SK-N-SH treated with all-trans-retinoic acid at 6 μM for 48 hours (cell line): ENCODE results near the gene KSR2.

ENCODE experiments used
- ARNTL ChIP-seq: fragments of 450-650 bp; formaldehyde crosslinking; IDR thresholded peaks from 2 replicates; pipeline ENCODE4 v1.5.0; 2020; ENCODE audit warnings: low read depth, mild to moderate bottlenecking, moderate library complexity, borderline replicate concordance
- ESRRG ChIP-seq: fragments of 250-450 bp; sonication (Bioruptor Pico); IDR thresholded peaks from 2 replicates; pipeline ENCODE4 v1.6.1; 2021; ENCODE audit warnings: mild to moderate bottlenecking
- ISL1 ChIP-seq: fragments of 250-450 bp; sonication (Bioruptor Pico); IDR thresholded peaks from 2 replicates; pipeline ENCODE4 v2.1.2; 2022; ENCODE audit warnings: mild to moderate bottlenecking, moderate library complexity
- RARB ChIP-seq: fragments of 250-450 bp; sonication (Bioruptor Pico); IDR thresholded peaks from 2 replicates; pipeline ENCODE4 v1.8.0; 2021; ENCODE audit warnings: mild to moderate bottlenecking, moderate library complexity
- SNAI2 ChIP-seq: fragments of 250-450 bp; sonication (Bioruptor Pico); IDR thresholded peaks from 2 replicates; pipeline ENCODE4 v1.5.0; 2020; ENCODE audit warnings: mild to moderate bottlenecking, moderate library complexity
- TCF4 ChIP-seq: fragments of 250-450 bp; sonication (Bioruptor Pico); IDR thresholded peaks from 2 replicates; pipeline ENCODE4 v1.8.0; 2021; ENCODE audit warnings: mild to moderate bottlenecking, moderate library complexity, borderline replicate concordance
- TOX ChIP-seq: fragments of 250-450 bp; sonication (Bioruptor Pico); IDR thresholded peaks from 2 replicates; pipeline ENCODE4 v1.8.0; 2021; ENCODE audit warnings: mild to moderate bottlenecking, moderate library complexity, borderline replicate concordance
- ZC3H10 ChIP-seq: fragments of 250-450 bp; sonication (Bioruptor Pico); IDR thresholded peaks from 2 replicates; pipeline ENCODE4 v1.5.1; 2021; ENCODE audit warnings: mild to moderate bottlenecking, moderate library complexity
- ZFP30 ChIP-seq: fragments of 450-650 bp; formaldehyde crosslinking; IDR thresholded peaks from 2 replicates; pipeline ENCODE4 v1.5.0; 2022; ENCODE audit warnings: mild to moderate bottlenecking, moderate library complexity
- ZNF70 ChIP-seq: fragments of 450-650 bp; formaldehyde crosslinking; IDR thresholded peaks from 2 replicates; pipeline ENCODE4 v1.5.0; 2020; ENCODE audit warnings: mild to moderate bottlenecking, moderate library complexity
- ZNF8 ChIP-seq: fragments of 450-650 bp; formaldehyde crosslinking; IDR thresholded peaks from 2 replicates; pipeline ENCODE4 v1.5.0; 2020; ENCODE audit warnings: mild to moderate bottlenecking, moderate library complexity
- TF ChIP-seq, protein P1 (sequence below): fragments of 250-450 bp; sonication (Bioruptor Pico); IDR thresholded peaks from 2 replicates; pipeline ENCODE4 v1.8.0; 2020; ENCODE audit warnings: mild to moderate bottlenecking, moderate library complexity, borderline replicate concordance
- TF ChIP-seq, protein P2 (sequence below): fragments of 250-450 bp; sonication (Bioruptor Pico); IDR thresholded peaks from 2 replicates; pipeline ENCODE4 v1.5.1; 2020; ENCODE audit warnings: low read depth, mild to moderate bottlenecking, moderate library complexity

DNA sequence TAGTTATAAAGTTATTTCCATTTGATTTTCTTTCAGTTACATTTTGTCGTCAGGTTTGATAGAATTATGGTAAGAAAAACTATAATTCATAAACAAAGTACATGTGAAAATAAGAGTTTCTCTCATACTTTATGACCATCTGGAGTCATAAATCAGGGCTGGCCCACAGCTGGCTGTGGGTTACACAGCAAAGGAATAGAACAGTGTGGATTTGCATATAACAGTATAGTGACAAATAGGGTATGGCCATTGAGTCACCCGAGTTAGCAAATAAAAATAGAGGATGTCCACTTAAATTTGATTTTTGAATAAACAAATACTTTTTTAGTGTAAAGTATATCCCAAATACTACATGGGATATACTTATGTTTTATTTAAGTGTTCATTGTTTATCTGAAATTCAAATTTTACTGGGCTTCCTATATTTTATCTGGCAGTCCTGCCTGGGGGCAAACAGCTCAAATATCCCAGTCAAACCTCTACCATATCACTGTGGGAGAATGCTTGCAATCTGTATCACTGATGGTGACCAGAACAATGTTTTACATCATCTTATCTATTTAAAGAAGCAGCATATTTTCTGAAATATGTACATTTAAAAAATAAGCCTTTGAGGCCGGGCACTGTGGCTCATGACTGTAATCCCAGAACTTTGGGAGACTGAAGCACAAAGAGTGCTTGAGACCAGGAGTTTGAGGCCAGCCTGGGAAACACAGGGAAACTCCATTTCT, 65.5 kb downstream of the KSR2 start:
- TF ChIP-seq ZFP30 = no peak
- TF ChIP-seq, protein P1, sequence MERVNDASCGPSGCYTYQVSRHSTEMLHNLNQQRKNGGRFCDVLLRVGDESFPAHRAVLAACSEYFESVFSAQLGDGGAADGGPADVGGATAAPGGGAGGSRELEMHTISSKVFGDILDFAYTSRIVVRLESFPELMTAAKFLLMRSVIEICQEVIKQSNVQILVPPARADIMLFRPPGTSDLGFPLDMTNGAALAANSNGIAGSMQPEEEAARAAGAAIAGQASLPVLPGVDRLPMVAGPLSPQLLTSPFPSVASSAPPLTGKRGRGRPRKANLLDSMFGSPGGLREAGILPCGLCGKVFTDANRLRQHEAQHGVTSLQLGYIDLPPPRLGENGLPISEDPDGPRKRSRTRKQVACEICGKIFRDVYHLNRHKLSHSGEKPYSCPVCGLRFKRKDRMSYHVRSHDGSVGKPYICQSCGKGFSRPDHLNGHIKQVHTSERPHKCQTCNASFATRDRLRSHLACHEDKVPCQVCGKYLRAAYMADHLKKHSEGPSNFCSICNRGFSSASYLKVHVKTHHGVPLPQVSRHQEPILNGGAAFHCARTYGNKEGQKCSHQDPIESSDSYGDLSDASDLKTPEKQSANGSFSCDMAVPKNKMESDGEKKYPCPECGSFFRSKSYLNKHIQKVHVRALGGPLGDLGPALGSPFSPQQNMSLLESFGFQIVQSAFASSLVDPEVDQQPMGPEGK = no peak
- TF ChIP-seq ZNF8 = no peak
- TF ChIP-seq ZNF70 (CRISPR knock-in tag) = no peak
- no peak for TF ChIP-seq SNAI2 (CRISPR knock-in tag)
- no peak for TF ChIP-seq TCF4 (CRISPR knock-in tag)
- TF ChIP-seq ZC3H10 (CRISPR knock-in tag) = no peak
- TF ChIP-seq ARNTL = no peak
- no peak for TF ChIP-seq RARB (CRISPR knock-in tag)
- TF ChIP-seq TOX = no peak
- TF ChIP-seq ESRRG (CRISPR knock-in tag) = no peak
- TF ChIP-seq, protein P2, sequence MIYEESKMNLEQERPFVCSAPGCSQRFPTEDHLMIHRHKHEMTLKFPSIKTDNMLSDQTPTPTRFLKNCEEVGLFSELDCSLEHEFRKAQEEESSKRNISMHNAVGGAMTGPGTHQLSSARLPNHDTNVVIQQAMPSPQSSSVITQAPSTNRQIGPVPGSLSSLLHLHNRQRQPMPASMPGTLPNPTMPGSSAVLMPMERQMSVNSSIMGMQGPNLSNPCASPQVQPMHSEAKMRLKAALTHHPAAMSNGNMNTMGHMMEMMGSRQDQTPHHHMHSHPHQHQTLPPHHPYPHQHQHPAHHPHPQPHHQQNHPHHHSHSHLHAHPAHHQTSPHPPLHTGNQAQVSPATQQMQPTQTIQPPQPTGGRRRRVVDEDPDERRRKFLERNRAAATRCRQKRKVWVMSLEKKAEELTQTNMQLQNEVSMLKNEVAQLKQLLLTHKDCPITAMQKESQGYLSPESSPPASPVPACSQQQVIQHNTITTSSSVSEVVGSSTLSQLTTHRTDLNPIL = no peak
- TF ChIP-seq ISL1 (CRISPR knock-in tag) = no peak
